ENCODE results near the gene NAPG.
"Not testable (repeated sequence)": the region's sequence is repeated elsewhere in the genome, so short reads cannot be mapped to it uniquely, and the experiment has no call there.

NAPG gene

GRCh38 chr18:10543277-10543676 lies 17.4 kb downstream of the NAPG start:
- DNase-seq (ENCODE audit: low read depth) = no peak
- no peak overlapping the region for H3K4me3 ChIP-seq (ENCODE audit: low read length)
- no peak for TF ChIP-seq CTCF (IDR thresholded peaks at IDR 0.05; ENCODE audit: insufficient read depth, low read depth, low read length, missing control alignments)

GRCh38 chr18:10544093-10544748 lies 18.4 kb downstream of the NAPG start:
- no peak for TF ChIP-seq CTCF (IDR thresholded peaks at IDR 0.05; ENCODE audit: insufficient read depth, low read depth, low read length, missing control alignments)
- no peak for DNase-seq (ENCODE audit: low read depth)
- H3K4me3 ChIP-seq (ENCODE audit: low read length) = no peak overlapping the region

DNA sequence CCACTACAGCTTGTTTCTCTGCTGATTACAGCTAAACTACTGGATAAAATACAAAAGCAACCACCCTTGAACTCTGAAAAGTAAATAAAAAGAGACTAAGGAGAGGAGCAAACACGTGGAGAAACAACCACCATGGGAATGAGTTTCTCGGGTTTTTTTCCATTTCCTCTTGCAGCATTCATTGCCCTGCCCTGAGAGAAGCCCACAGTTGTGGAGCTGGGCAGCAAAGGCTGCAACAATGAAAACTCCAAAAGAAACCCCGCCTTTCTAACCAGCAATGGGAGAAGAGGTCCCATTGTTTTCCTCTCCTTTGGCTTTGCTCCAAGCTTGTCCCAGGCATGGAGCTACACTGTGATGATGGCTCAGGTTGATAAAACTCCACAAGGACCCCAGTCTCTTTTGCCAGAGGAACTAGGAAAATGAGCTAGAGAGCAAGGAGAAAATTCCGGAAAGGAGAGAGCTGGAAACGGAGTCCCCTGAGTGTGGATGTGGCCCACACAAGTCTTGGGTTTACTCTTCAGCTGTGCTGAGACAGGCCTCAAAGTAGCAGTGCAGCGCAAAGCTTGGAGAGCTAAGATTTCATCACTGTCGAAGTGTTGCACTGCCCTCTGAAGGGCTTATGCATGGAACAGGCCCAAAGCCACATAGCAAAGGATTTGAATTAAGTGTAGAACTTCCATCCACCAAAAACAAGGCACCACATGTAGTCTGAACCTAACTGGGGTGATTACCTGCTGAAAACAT lies 20.9 kb downstream of the NAPG start:
- no peak for TF ChIP-seq CTCF (IDR thresholded peaks at IDR 0.05; ENCODE audit: insufficient read depth, low read depth, low read length, missing control alignments)
- no peak overlapping the region for H3K4me3 ChIP-seq (ENCODE audit: low read length)
- no peak for DNase-seq (ENCODE audit: low read depth)

DNA sequence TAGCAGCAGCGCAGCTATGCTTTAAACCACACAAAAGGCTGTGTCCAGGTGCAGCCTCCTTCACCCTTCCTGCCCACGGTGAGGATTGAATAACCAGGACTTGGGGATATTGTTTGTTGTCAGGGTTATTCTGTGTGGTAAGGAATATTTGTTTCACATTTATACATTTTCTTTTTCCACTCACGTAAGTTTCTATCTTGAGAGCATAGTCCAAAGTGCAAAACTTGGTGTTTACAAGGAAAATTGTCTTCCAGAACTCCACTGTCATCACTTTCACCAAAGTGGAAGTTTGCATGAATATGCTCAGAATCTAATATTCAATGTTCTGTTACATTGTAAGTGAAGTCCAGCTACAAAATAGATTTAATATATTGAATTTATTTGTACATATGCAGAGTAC lies 26.4 kb downstream of the NAPG start:
- TF ChIP-seq CTCF (IDR thresholded peaks at IDR 0.05; ENCODE audit: insufficient read depth, low read depth, low read length, missing control alignments) = no peak
- no peak overlapping the region for H3K4me3 ChIP-seq (ENCODE audit: low read length)
- DNase-seq (ENCODE audit: low read depth) = no peak

- H3K4me3 ChIP-seq (ENCODE audit: low read length); DNase-seq (ENCODE audit: low read depth): not testable (repeated sequence)
These were observed 30.4 kb downstream of the NAPG start for GRCh38 chr18:10556251-10556650.

- no peak for TF ChIP-seq CTCF (IDR thresholded peaks at IDR 0.05; ENCODE audit: insufficient read depth, low read depth, low read length, missing control alignments)
- no peak overlapping the region for H3K4me3 ChIP-seq (ENCODE audit: low read length)
- DNase-seq (ENCODE audit: low read depth) = no peak
These were observed 31.4 kb downstream of the NAPG start for GRCh38 chr18:10557085-10557677.

- DNase-seq (ENCODE audit: low read depth) = peak; percentile 71
- H3K4me3 ChIP-seq (ENCODE audit: low read length) = no peak overlapping the region
- no peak for TF ChIP-seq CTCF (IDR thresholded peaks at IDR 0.05; ENCODE audit: insufficient read depth, low read depth, low read length, missing control alignments)
These were observed 32.6 kb downstream of the NAPG start for GRCh38 chr18:10558243-10558966.
